Measurements from ENCODE around the gene BAHCC1. TPM values are rescaled to one million over a fixed set of nuclear protein-coding genes. Genes with fewer than 3 reads are reported as not detected.

Gene BAHCC1
- polyA plus RNA-seq, 1 donor from 2014 or later, result 14.2 TPM

- no peak overlapping the region for H3K4me3 ChIP-seq (ENCODE audit: low read length)
- peaks cover 3% of the 10 kb centered on the region for H4K20me1 ChIP-seq (ENCODE audit: insufficient read depth)
- TF ChIP-seq EZH2 (IDR thresholded peaks at IDR 0.05; ENCODE audit: borderline replicate concordance, insufficient read depth, low read length, poor library complexity, severe bottlenecking) (no peak), SMC3 (conservative IDR thresholded peaks at IDR 0.05; ENCODE audit: poor library complexity) (no peak), CTCF (IDR thresholded peaks at IDR 0.05; ENCODE audit: poor library complexity, severe bottlenecking) (no peak), TAF1 (IDR thresholded peaks at IDR 0.05; ENCODE audit: low read depth) (no peak), RAD21 (conservative IDR thresholded peaks at IDR 0.05) (no peak), POLR2AphosphoS5 (IDR thresholded peaks at IDR 0.05) (no peak), MXI1 (conservative IDR thresholded peaks at IDR 0.05; ENCODE audit: poor library complexity, severe bottlenecking) (no peak), REST (IDR thresholded peaks at IDR 0.05; ENCODE audit: borderline replicate concordance) (no peak), EP300 (conservative IDR thresholded peaks at IDR 0.05; ENCODE audit: poor library complexity, severe bottlenecking) (no peak)
- no peak overlapping the region for H3K4me2 ChIP-seq (ENCODE audit: low read length)
- no peaks in the 10 kb centered on the region for H3K9me2 ChIP-seq (ENCODE audit: insufficient read depth, low read length)
- no peaks in the 10 kb centered on the region for H3K27me3 ChIP-seq (ENCODE audit: insufficient read depth, low read depth, low read length)
- H3K79me2 ChIP-seq (replicated peaks; ENCODE audit: insufficient read depth, low read length), result peaks cover 42% of the 10 kb centered on the region
- H3K9ac ChIP-seq (ENCODE audit: low read length), result no peak overlapping the region
- no peak overlapping the region for H3K27ac ChIP-seq (ENCODE audit: low read length)
- H3K9me3 ChIP-seq (ENCODE audit: low read length), result no peaks in the 10 kb centered on the region
- H2AFZ ChIP-seq (ENCODE audit: low read depth, low read length), result no peak overlapping the region
- no peaks in the 10 kb centered on the region for H3K36me3 ChIP-seq (ENCODE audit: insufficient read depth, low read length)
- no peaks in the 10 kb centered on the region for H3F3A ChIP-seq (ENCODE audit: insufficient read depth, low read length, poor library complexity, severe bottlenecking)
Measured at GRCh38 chr17:81348097-81349055, 46.9 kb upstream of the BAHCC1 start.

- no peaks in the 10 kb centered on the region for H3K9me2 ChIP-seq (ENCODE audit: insufficient read depth, low read length)
- H3K4me2 ChIP-seq (ENCODE audit: low read length), result no peak overlapping the region
- no peak overlapping the region for H2AFZ ChIP-seq (ENCODE audit: low read depth, low read length)
- TF ChIP-seq SMC3 (conservative IDR thresholded peaks at IDR 0.05; ENCODE audit: poor library complexity), result no peak
- TF ChIP-seq MXI1 (conservative IDR thresholded peaks at IDR 0.05; ENCODE audit: poor library complexity, severe bottlenecking), result no peak
- no peak for TF ChIP-seq RAD21 (conservative IDR thresholded peaks at IDR 0.05)
- no peak for TF ChIP-seq REST (IDR thresholded peaks at IDR 0.05; ENCODE audit: borderline replicate concordance)
- TF ChIP-seq POLR2AphosphoS5 (IDR thresholded peaks at IDR 0.05), result no peak
- TF ChIP-seq EZH2 (IDR thresholded peaks at IDR 0.05; ENCODE audit: borderline replicate concordance, insufficient read depth, low read length, poor library complexity, severe bottlenecking), result no peak
- no peak for TF ChIP-seq EP300 (conservative IDR thresholded peaks at IDR 0.05; ENCODE audit: poor library complexity, severe bottlenecking)
- TF ChIP-seq CTCF (IDR thresholded peaks at IDR 0.05; ENCODE audit: poor library complexity, severe bottlenecking), result no peak
- no peak for TF ChIP-seq TAF1 (IDR thresholded peaks at IDR 0.05; ENCODE audit: low read depth)
- no peaks in the 10 kb centered on the region for H3K36me3 ChIP-seq (ENCODE audit: insufficient read depth, low read length)
- peaks cover 29% of the 10 kb centered on the region for H3K79me2 ChIP-seq (replicated peaks; ENCODE audit: insufficient read depth, low read length)
- no peaks in the 10 kb centered on the region for H3K27me3 ChIP-seq (ENCODE audit: insufficient read depth, low read depth, low read length)
- no peak overlapping the region for H3K27ac ChIP-seq (ENCODE audit: low read length)
- H3K9me3 ChIP-seq (ENCODE audit: low read length), result no peaks in the 10 kb centered on the region
- H3K9ac ChIP-seq (ENCODE audit: low read length), result no peak overlapping the region
- no peaks in the 10 kb centered on the region for H3F3A ChIP-seq (ENCODE audit: insufficient read depth, low read length, poor library complexity, severe bottlenecking)
- no peak overlapping the region for H3K4me3 ChIP-seq (ENCODE audit: low read length)
- no peaks in the 10 kb centered on the region for H4K20me1 ChIP-seq (ENCODE audit: insufficient read depth)
Measured at GRCh38 chr17:81349397-81350319, 45.6 kb upstream of the BAHCC1 start.
